Measurements from ENCODE around the gene PTH1R. TPM values are rescaled to one million over a fixed set of nuclear protein-coding genes. Genes with fewer than 3 reads are reported as not detected.

Gene PTH1R
- total RNA-seq = 0.20 and 2.1 TPM in 2 replicates

GRCh38 chr3:46877406-46878125 lies at the start of gene PTH1R:
PTH1R (plus strand) TSS chr3:46877721; CDS start chr3:46883560, 5,839 bp downstream.

GRCh38 chr3:46863261-46863782 lies 14.2 kb upstream of the PTH1R start, which contains the start of gene MYL3:
MYL3 (minus strand) TSS chr3:46863444; CDS start chr3:46863390, 54 bp downstream.

Other genes with a start within 250 kb of the PTH1R start
- gene ALS2CL, start 184.0 kb upstream of the PTH1R start, total RNA-seq = 1.8 and 3.2 TPM in 2 replicates
- 0.07 and 0.23 TPM in 2 replicates for gene TMIE, start 176.3 kb upstream of the PTH1R start, total RNA-seq
- gene PRSS50, start 159.9 kb upstream of the PTH1R start, total RNA-seq = not detected in 2 replicates
- not detected in 2 replicates for gene MYL3, start 14.3 kb upstream of the PTH1R start, total RNA-seq
- gene CCDC12, start 99.0 kb downstream of the PTH1R start, total RNA-seq = 15.2 and 16.0 TPM in 2 replicates
- gene NBEAL2, start 101.9 kb downstream of the PTH1R start, total RNA-seq = 3.3 and 8.0 TPM in 2 replicates